Measurements from ENCODE around the gene SRPK2. TPM values are rescaled to one million over a fixed set of nuclear protein-coding genes. Genes with fewer than 3 reads are reported as not detected.

The SRPK2 gene
- total RNA-seq, 4 donors from 2014 or later = 33.0 to 47.4 (median 42.8) TPM

GRCh38 chr7:105403128-105403527 is 14.4 kb upstream of the SRPK2 start:
- Histone ChIP-seq H3K27me3 (no peaks in the 10 kb centered on the region), H3K9me3 (no peaks in the 10 kb centered on the region), H3K27ac (replicated peaks in 1 of 4) (no peak overlapping the region), H3K36me3 (no peaks in the 10 kb centered on the region), H3K4me3 (no peak overlapping the region), H3K4me1 (peaks cover 3 to 6% (median 5%) of the 10 kb centered on the region in 4 donors)
- TF ChIP-seq POLR2AphosphoS5 (IDR thresholded peaks at IDR 0.05) (no peak), POLR2A (IDR thresholded peaks at IDR 0.05; ENCODE audit: low read depth) (no peak), EP300 (IDR thresholded peaks at IDR 0.05) (no peak)
- TF ChIP-seq, protein P1, sequence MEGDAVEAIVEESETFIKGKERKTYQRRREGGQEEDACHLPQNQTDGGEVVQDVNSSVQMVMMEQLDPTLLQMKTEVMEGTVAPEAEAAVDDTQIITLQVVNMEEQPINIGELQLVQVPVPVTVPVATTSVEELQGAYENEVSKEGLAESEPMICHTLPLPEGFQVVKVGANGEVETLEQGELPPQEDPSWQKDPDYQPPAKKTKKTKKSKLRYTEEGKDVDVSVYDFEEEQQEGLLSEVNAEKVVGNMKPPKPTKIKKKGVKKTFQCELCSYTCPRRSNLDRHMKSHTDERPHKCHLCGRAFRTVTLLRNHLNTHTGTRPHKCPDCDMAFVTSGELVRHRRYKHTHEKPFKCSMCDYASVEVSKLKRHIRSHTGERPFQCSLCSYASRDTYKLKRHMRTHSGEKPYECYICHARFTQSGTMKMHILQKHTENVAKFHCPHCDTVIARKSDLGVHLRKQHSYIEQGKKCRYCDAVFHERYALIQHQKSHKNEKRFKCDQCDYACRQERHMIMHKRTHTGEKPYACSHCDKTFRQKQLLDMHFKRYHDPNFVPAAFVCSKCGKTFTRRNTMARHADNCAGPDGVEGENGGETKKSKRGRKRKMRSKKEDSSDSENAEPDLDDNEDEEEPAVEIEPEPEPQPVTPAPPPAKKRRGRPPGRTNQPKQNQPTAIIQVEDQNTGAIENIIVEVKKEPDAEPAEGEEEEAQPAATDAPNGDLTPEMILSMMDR (IDR thresholded peaks at IDR 0.05) = no peak
- intact Hi-C loops (cut with DNase I) = no loop called here
- WGBS = 86% methylated on average over 6 of the region's 6 CpGs
- DNase-seq (ENCODE audit: extremely low spot score) = no peak

- no peaks in the 10 kb centered on the region for H3K36me3 ChIP-seq
- TF ChIP-seq, protein P1 (IDR thresholded peaks at IDR 0.05) = no peak
- no peak overlapping the region for H3K27ac ChIP-seq (replicated peaks in 1 of 4)
- no peaks in the 10 kb centered on the region for H3K9me3 ChIP-seq
- WGBS = 96% methylated on average over 18 of the region's 18 CpGs
- DNase-seq (ENCODE audit: extremely low spot score) = no peak
- no peak overlapping the region for H3K4me3 ChIP-seq
- H3K4me1 ChIP-seq = peaks cover 3 to 6% (median 5%) of the 10 kb centered on the region in 4 donors
- intact Hi-C loops (cut with DNase I) = no loop called here
- H3K27me3 ChIP-seq = no peaks in the 10 kb centered on the region
Observed at GRCh38 chr7:105402221-105403095, 13.7 kb upstream of the SRPK2 start.

DNA sequence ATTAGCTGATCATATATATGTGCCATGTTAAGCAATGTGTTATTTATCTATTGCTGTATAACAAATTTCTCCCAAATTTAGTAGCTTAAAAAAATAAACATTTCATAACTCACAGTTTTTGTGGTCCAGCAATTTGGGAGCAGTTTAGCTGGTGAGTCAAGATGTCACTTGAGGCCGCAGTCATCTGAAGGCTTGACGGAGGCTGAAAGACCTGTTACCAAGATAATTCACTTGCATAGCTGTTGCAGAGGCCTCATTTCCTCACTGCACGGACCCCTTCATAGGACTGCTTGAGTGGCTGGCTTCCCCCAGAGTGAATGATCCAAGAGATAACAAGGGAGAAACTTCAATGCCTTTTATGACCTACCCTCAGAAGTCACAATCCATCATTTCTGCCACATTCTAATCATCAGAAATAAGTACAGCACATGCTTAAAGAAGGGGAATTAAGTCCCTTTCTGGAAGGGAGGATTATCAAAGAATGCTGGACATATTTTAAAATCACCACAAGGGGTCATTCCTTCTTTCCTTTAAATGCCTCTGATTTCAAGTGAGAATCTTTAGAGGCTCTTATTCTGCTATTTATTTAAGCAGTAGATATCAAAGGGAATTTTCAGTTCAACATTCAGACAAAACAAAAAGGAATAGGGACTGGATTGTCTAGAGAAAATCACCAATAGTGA is 10.5 kb upstream of the SRPK2 start:
- no peak overlapping the region for H3K27ac ChIP-seq (replicated peaks in 1 of 4)
- no peak overlapping the region for H3K4me3 ChIP-seq
- intact Hi-C loops (cut with DNase I) = no loop called here
- TF ChIP-seq EP300 (IDR thresholded peaks at IDR 0.05) = no peak
- TF ChIP-seq, protein P1 (IDR thresholded peaks at IDR 0.05) = peak in 1 of 3 experiments; percentile 15
- no peaks in the 10 kb centered on the region for H3K9me3 ChIP-seq
- H3K36me3 ChIP-seq = no peaks in the 10 kb centered on the region
- WGBS = 84% methylated on average over 3 of the region's 3 CpGs
- no peaks in the 10 kb centered on the region for H3K27me3 ChIP-seq
- DNase-seq (ENCODE audit: extremely low spot score) = no peak
- H3K4me1 ChIP-seq = peaks cover 3 to 6% (median 5%) of the 10 kb centered on the region in 4 donors

DNA sequence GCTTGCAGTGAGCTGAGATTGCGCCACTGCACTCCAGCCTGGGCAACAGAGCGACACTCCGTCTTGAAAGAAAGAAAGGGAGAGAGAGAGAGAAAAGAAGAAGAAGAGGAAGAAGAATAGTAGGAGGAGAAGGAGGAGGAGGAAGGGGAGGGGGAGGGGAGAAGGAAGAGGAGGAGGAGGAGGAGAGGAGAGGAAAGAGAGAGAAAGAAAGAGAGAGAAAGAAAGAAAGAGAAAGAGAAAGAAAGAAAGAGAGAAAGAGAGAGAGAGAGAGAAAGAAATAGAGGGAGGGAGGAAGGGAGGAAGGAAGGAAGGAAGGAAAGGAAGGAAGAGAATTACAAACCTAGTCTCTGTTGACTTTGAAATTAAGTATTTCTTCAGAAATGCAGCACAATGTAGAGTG is 7.8 kb upstream of the SRPK2 start:
- Histone ChIP-seq H3K4me1 (peaks cover 0 to 2% (median under 1%) of the 10 kb centered on the region in 4 donors), H3K4me3 (no peak overlapping the region)
- WGBS = 93% methylated on average over 3 of the region's 3 CpGs

More for the DNA sequence above, 7.8 kb upstream of the SRPK2 start:
- no peaks in the 10 kb centered on the region for H3K36me3 ChIP-seq
- H3K9me3 ChIP-seq = no peaks in the 10 kb centered on the region
- intact Hi-C loops (cut with DNase I) = no loop called here
- TF ChIP-seq POLR2AphosphoS5 (IDR thresholded peaks at IDR 0.05) (no peak), EP300 (IDR thresholded peaks at IDR 0.05) (no peak), POLR2A (IDR thresholded peaks at IDR 0.05; ENCODE audit: low read depth) (no peak)
- TF ChIP-seq, protein P1 (IDR thresholded peaks at IDR 0.05) = no peak
- no peak for DNase-seq (ENCODE audit: extremely low spot score)
- H3K27ac ChIP-seq (replicated peaks in 1 of 4) = no peak overlapping the region
- no peaks in the 10 kb centered on the region for H3K27me3 ChIP-seq
